Heart right ventricle (tissue), 16 donors: ENCODE data around the gene ANO1. TPM values are rescaled to one million over a fixed set of nuclear protein-coding genes. Genes with fewer than 3 reads are reported as not detected.

Source experiments
- ATAC-seq, 8 donors: fragments of 200-7000 bp; cut with Tn5 transposase; one replicate each; pipeline ENCODE4 v1.9.1; 2020; ENCODE audit warnings: mild to moderate bottlenecking in 8 of 8, moderate library complexity in 8 of 8, moderate number of reproducible peaks in 1 of 8
- DNase-seq, 2 donors: peaks; one replicate each; pipeline ENCODE4 v3.0.0-alpha.2; 2020
- H3K27ac ChIP-seq, 10 donors: fragments of 200-600 bp; sonication (generic) in 2 of 10; one replicate each; pipeline versions ENCODE4 v1.5.0 to v1.8.0; 2020 to 2022; ENCODE audit warnings: mild to moderate bottlenecking in 3 of 10
- H3K27me3 ChIP-seq, 7 donors: fragments of 200-600 bp; one replicate each; pipeline ENCODE4 v1.8.0; 2021 to 2022; ENCODE audit warnings: mild to moderate bottlenecking in 2 of 7
- H3K36me3 ChIP-seq, 9 donors: fragments of 200-600 bp; sonication (generic) in 1 of 9; one replicate each; pipeline versions ENCODE4 v1.5.0 to v1.8.0; 2020 to 2022; ENCODE audit warnings: mild to moderate bottlenecking in 2 of 9
- H3K4me1 ChIP-seq, 9 donors: fragments of 200-600 bp; sonication (generic) in 1 of 9; one replicate each; pipeline versions ENCODE4 v1.5.0 to v1.8.0; 2020 to 2022; ENCODE audit warnings: mild to moderate bottlenecking in 4 of 9
- H3K4me3 ChIP-seq, 10 donors: fragments of 200-600 bp; sonication (generic) in 2 of 10; one replicate each; pipeline versions ENCODE4 v1.5.0 to v1.8.0; 2020 to 2022; ENCODE audit warnings: mild to moderate bottlenecking in 7 of 10, moderate library complexity in 2 of 10
- H3K9me3 ChIP-seq, 11 donors: fragments of 200-600 bp in 10 of 11; sonication (generic) in 2 of 11; one replicate each; pipeline versions ENCODE4 v1.5.0 to v1.8.0; 2013 to 2022; ENCODE audit warnings: mild to moderate bottlenecking in 2 of 11, control low read depth in 1 of 11, moderate library complexity in 1 of 11
- WGBS, 2 donors: extraction: QIAGEN DNeasy Blood & Tissue Kit; methylation state at CpG; one replicate each; pipeline ENCODE4 v1.1.7; 2013; ENCODE audit warnings: inconsistent platforms in 1 of 2; 5-methylcytosine and 5-hydroxymethylcytosine counted together
- intact Hi-C, 10 donors: fragments of 100-400 bp; cut with DNase I; formaldehyde crosslinking; loops; one replicate each; pipeline versions ENCODE4 v1.11.1 to v1.14.2; 2022
- polyA plus RNA-seq, 2 donors: library from polyadenylated mRNA; stranded (reverse); fragments of 200-250 nt; gene quantifications; one replicate each; pipeline ENCODE4 v1.2.3, GENCODE V29; 2013
- total RNA-seq, 10 donors: library from RNA; stranded (reverse); fragmentation: NEBNext Ultra II Directional in 3 of 10; extraction: Animal tissue kit (Norgen Biotek cat#: 25700) in 3 of 10; gene quantifications; one replicate each; pipeline versions ENCODE4 v1.2.1 to v1.2.4, GENCODE V29; 2021 to 2023
- TF ChIP-seq, protein P1 (sequence below), 9 donors: fragments of 200-600 bp; sonication (generic) in 2 of 9; IDR thresholded peaks; one replicate each; pipeline versions ENCODE4 v1.5.0 to v1.8.0; 2021 to 2022; ENCODE audit warnings: antibody characterized with exemption in 9 of 9, mild to moderate bottlenecking in 5 of 9, moderate library complexity in 1 of 9
- donor health status: Arrhythmogenic right ventricular cardiomyopathy.
- donor health status: ischemic (EF 13 %, LVEDD 7.1; RV severe dilation, severe dysfunction).
- donor health status: healthy with polysubstance abuse.
- donor health status: DM: no; HTN: yes; CAD: no.
- donor health status: DM: no; HTN: no; CAD: no.
- donor health status: ischemic (EF 25% LVEDD 6.9; RV normal size, moderate dysfunction).
- donor health status: ischemic (EF 25% LVEDD 5.7; RV mildly dilated, moderate dysfunction).
- donor health status: healthy.
- donor health status: DM: yes; HTN: yes; CAD: no.
- donor health status: Ischemic cardiomyopathy.
- donor health status: ischemic (EF 35%, LVEDD 5.7; RV mildly dilated, moderate dysfunction).
- donor health status: nonischemic (EF 11% LVEDD 7.7; RV severe dilation, severe dysfunction).
- donor health status: DM: yes; HTN: yes; CAD: no.
- donor health status: PGD.
- donor health status: ischemic (EF 29% LVEDD 5.4; RV normal size, mild dysfunction).
- donor health status: nonischemic (EF 23%, LVEDD 6.1; RV moderate dilation, normal function).

The ANO1 gene
- total and polyA plus RNA-seq, 12 donors: 6.6 to 13.8 (median 9.7) TPM

DNA sequence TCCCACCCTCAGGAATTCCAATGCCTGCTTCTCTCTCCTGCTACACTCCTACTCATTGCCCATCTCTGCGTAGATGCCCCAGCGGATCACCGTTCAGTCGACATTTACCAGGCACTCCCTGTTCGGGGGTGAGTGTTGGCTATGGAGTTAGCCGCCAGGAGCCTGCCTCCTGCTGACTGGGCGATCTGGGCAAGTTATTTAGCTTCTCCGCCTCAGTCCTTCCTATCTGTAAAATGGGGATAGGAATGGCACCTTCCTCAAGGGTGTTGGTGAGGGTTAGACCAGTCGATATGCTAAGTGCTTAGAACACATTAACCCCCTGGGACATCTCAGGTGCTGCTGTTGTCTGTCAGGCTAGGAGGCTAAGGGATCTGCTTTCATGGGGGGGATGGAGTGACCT lies 155.8 kb downstream of the ANO1 start:
- no peak overlapping the region for H3K27ac ChIP-seq
- DNase-seq: no peak
- TF ChIP-seq, protein P1, sequence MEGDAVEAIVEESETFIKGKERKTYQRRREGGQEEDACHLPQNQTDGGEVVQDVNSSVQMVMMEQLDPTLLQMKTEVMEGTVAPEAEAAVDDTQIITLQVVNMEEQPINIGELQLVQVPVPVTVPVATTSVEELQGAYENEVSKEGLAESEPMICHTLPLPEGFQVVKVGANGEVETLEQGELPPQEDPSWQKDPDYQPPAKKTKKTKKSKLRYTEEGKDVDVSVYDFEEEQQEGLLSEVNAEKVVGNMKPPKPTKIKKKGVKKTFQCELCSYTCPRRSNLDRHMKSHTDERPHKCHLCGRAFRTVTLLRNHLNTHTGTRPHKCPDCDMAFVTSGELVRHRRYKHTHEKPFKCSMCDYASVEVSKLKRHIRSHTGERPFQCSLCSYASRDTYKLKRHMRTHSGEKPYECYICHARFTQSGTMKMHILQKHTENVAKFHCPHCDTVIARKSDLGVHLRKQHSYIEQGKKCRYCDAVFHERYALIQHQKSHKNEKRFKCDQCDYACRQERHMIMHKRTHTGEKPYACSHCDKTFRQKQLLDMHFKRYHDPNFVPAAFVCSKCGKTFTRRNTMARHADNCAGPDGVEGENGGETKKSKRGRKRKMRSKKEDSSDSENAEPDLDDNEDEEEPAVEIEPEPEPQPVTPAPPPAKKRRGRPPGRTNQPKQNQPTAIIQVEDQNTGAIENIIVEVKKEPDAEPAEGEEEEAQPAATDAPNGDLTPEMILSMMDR (IDR thresholded peaks at IDR 0.05): no peak

More for the DNA sequence above, 155.8 kb downstream of the ANO1 start:
- Histone ChIP-seq H3K4me3 (no peak overlapping the region), H3K9me3 (peaks cover 0 to 6% (median 0%) of the 10 kb centered on the region in 11 donors), H3K4me1 (peaks cover 0 to 15% (median 6%) of the 10 kb centered on the region in 9 donors), H3K27me3 (no peaks in the 10 kb centered on the region), H3K36me3 (no peaks in the 10 kb centered on the region)
- 86 to 91% methylated on average over 9 of the region's 9 CpGs for WGBS, 2 donors
- ATAC-seq: no peak
- intact Hi-C loops: no loop called here

Other genes with a start within 250 kb of the ANO1 start
- 10 to 100 TPM in 4 of 10 donors, 1 to 10 TPM in 6; 6.7 to 12.7 (median 9.0) TPM for gene FADD, start 125.0 kb downstream of the ANO1 start, total RNA-seq
- gene FADD, start 125.0 kb downstream of the ANO1 start, polyA plus RNA-seq: 10 to 100 TPM in 1 of 2 donors, 1 to 10 TPM in 1; 4.8 to 16.9 TPM
- gene PPFIA1, start 192.4 kb downstream of the ANO1 start, total RNA-seq: 10 to 100 TPM; 35.8 to 57.2 (median 39.5) TPM
- gene PPFIA1, start 192.4 kb downstream of the ANO1 start, polyA plus RNA-seq: 10 to 100 TPM; 14.0 to 20.1 TPM